K562 (cell line): ENCODE measurements around the gene STAT6.

Experiments used
- LEF1 ChIP-seq: fragments of 450-650 bp; IDR thresholded peaks from 2 replicates; pipeline ENCODE4 v1.6.1; 2016; ENCODE audit warnings: mild to moderate bottlenecking
- POLR2AphosphoS5 ChIP-seq: IDR thresholded peaks from 2 replicates; pipeline ENCODE4 v1.6.1; 2011; ENCODE audit warnings: mild to moderate bottlenecking, low read depth, low read length, moderate library complexity; ENCODE audit not compliant: control insufficient read depth, insufficient read depth
- RAD21 ChIP-seq, 2 experiments: fragments of 250-450 bp in 1 of 2; fragments of 450-650 bp in 1 of 2; sonication (Bioruptor Pico) in 1 of 2; formaldehyde crosslinking in 1 of 2; IDR thresholded peaks in 1 of 2; conservative IDR thresholded peaks in 1 of 2; 2 replicates each; pipeline versions ENCODE4 v1.4.0 to v1.8.0; 2020 to 2022; ENCODE audit warnings: mild to moderate bottlenecking in 2 of 2, moderate library complexity in 1 of 2
- SIN3A ChIP-seq, 2 experiments: fragments of 150-350 bp in 1 of 2; IDR thresholded peaks; 2 replicates each; pipeline ENCODE4 v1.6.1; 2011 to 2016; ENCODE audit warnings: borderline replicate concordance in 2 of 2, low read depth in 2 of 2, low read length in 2 of 2, mild to moderate bottlenecking in 2 of 2, moderate library complexity in 2 of 2; ENCODE audit not compliant: control insufficient read depth in 1 of 2
- TAF1 ChIP-seq: IDR thresholded peaks from 2 replicates; pipeline ENCODE4 v1.6.1; 2011; ENCODE audit warnings: mild to moderate bottlenecking, low read length, moderate library complexity; ENCODE audit not compliant: insufficient read depth, control insufficient read depth, severe bottlenecking; ENCODE audit errors: extremely low read depth

DNA sequence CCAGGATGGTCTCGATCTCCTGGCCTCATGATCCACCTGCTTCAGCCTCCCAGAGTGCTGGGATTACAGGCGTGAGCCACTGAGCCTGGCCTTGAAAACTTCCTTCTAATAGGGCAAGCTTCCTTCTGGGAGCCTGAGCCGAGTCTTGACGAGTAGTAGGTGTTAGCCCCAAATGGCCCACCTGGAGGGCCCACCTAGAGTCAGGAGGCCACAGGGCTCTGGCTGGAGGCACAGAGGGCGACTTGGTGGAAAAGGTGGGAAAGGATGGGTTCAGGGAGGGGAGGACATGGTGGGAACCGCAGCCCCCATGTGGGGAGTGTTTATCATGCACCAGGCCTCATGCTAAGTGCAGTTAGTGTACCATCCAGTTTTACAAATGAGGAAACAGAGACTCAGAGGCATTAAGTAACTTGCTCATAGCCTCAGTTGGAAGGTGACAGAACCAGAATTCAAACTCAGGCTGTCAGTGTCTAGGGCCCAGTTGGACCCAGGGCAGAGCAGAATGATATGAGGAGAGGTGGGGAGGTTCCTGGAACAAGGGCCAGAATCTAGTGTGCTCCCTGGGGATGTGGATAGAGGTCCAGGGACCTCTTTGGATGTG is 39.3 kb upstream of the STAT6 start:
- TF ChIP-seq SIN3A (IDR thresholded peaks at IDR 0.05; ENCODE audit: borderline replicate concordance in 2 of 2, control insufficient read depth in 1 of 2, low read depth in 2 of 2, low read length in 2 of 2) (no peak), LEF1 (no peak), TAF1 (no peak), RAD21 (CRISPR knock-in tag; conservative IDR thresholded peaks at IDR 0.05 in 1 of 2, IDR thresholded peaks at IDR 0.05 in 1 of 2) (no peak), POLR2AphosphoS5 (no peak)
